Thoracic aorta (tissue), 2 donors: ENCODE measurements around the gene GNGT1. TPM values are rescaled to one million over a fixed set of nuclear protein-coding genes. Genes with fewer than 3 reads are reported as not detected.

Source experiments
- ATAC-seq: fragments of 150-250 bp; one replicate; pipeline ENCODE4 v1.8.0; 2017; ENCODE audit warnings: low read depth; ENCODE audit not compliant: insufficient number of reproducible peaks, low FRiP score
- DNase-seq: peaks from one replicate; pipeline ENCODE4 v3.0.0-alpha.2; 2020; ENCODE audit warnings: low spot score
- H3K27ac ChIP-seq, 2 donors: fragments of 200-600 bp; sonication (generic); 1 replicate in 1 of 2; 2 replicates in 1 of 2; pipeline ENCODE4 v1.5.1; 2016; ENCODE audit warnings: mild to moderate bottlenecking in 2 of 2, moderate library complexity in 2 of 2
- H3K27me3 ChIP-seq: fragments of 200-600 bp; sonication (generic); replicated peaks from 2 replicates; pipeline ENCODE4 v1.6.0; 2016; ENCODE audit warnings: mild to moderate bottlenecking; ENCODE audit not compliant: insufficient read depth
- H3K36me3 ChIP-seq: fragments of 200-600 bp; sonication (generic); one replicate; pipeline ENCODE4 v1.5.1; 2016
- H3K4me1 ChIP-seq, 2 donors: fragments of 200-600 bp; sonication (generic); 1 replicate in 1 of 2; 2 replicates in 1 of 2; pipeline versions ENCODE4 v1.5.1 to v1.6.0; 2016; ENCODE audit warnings: low read depth in 2 of 2, mild to moderate bottlenecking in 1 of 2; ENCODE audit not compliant: control insufficient read depth in 1 of 2
- H3K4me3 ChIP-seq: fragments of 200-600 bp; sonication (generic); 2 replicates; pipeline ENCODE4 v1.5.1; 2016; ENCODE audit warnings: mild to moderate bottlenecking
- H3K9me3 ChIP-seq: fragments of 200-600 bp; sonication (generic); 2 replicates; pipeline ENCODE4 v1.5.1; 2016
- total RNA-seq, 2 donors: library from RNA; depleted of rRNA; stranded (reverse); fragments of >200 nt; gene quantifications; one replicate each; pipeline versions ENCODE4 v1.1.0 to v1.2.3, GENCODE V29; 2016
- TF ChIP-seq, protein P1 (sequence below): fragments of 200-600 bp; sonication (generic); IDR thresholded peaks from one replicate; pipeline ENCODE4 v1.5.1; 2019; ENCODE audit warnings: antibody characterized with exemption

Gene GNGT1
- total RNA-seq, 2 donors from 2014 or later, result not detected

DNA sequence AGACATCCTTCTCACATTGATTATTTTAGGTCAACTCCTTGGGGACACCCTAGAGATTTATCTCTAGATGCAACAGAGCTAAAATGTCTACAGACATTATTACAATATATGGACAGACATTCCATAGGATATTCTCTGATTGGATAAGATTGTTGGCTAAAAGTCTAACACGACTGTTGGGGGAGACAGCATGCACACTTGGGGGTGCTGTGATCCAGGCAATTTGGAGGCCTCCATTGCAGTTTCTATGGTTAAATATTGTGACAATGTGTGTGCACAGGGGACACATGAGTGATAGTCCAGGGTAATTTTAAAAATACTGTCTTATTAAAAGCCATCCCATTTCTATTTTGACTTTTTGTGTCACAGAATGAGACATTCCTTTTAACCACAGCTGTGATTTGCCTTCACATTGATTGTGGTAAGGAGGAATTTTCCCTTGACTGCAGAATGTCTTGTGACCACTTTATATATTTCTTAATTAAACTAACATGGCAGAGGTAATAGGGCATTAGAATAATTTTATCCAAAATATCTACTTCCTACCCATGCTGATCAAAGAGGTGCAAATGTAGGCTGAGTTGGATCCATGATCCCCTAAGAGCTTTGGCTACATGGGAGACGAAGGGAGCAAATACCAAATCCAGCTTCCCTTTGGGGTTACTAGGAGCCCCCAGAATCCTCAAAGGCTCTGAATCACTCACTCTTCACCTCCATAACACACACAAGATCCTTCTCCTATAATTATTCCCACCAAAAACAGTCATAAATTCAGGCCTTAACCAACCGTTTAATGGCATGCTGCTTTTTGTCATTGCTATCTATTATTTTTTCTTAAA lies 23.1 kb upstream of the GNGT1 start:
- H3K36me3 ChIP-seq, result no peaks in the 10 kb centered on the region
- no peaks in the 10 kb centered on the region for H3K4me1 ChIP-seq
- H3K4me3 ChIP-seq, result no peak overlapping the region
- peaks cover 3% of the 10 kb centered on the region for H3K9me3 ChIP-seq
- TF ChIP-seq, protein P1, sequence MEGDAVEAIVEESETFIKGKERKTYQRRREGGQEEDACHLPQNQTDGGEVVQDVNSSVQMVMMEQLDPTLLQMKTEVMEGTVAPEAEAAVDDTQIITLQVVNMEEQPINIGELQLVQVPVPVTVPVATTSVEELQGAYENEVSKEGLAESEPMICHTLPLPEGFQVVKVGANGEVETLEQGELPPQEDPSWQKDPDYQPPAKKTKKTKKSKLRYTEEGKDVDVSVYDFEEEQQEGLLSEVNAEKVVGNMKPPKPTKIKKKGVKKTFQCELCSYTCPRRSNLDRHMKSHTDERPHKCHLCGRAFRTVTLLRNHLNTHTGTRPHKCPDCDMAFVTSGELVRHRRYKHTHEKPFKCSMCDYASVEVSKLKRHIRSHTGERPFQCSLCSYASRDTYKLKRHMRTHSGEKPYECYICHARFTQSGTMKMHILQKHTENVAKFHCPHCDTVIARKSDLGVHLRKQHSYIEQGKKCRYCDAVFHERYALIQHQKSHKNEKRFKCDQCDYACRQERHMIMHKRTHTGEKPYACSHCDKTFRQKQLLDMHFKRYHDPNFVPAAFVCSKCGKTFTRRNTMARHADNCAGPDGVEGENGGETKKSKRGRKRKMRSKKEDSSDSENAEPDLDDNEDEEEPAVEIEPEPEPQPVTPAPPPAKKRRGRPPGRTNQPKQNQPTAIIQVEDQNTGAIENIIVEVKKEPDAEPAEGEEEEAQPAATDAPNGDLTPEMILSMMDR, result no peak
- no peaks in the 10 kb centered on the region for H3K27me3 ChIP-seq
- ATAC-seq, result no peak
- no peak overlapping the region for H3K27ac ChIP-seq
- DNase-seq, result no peak

DNA sequence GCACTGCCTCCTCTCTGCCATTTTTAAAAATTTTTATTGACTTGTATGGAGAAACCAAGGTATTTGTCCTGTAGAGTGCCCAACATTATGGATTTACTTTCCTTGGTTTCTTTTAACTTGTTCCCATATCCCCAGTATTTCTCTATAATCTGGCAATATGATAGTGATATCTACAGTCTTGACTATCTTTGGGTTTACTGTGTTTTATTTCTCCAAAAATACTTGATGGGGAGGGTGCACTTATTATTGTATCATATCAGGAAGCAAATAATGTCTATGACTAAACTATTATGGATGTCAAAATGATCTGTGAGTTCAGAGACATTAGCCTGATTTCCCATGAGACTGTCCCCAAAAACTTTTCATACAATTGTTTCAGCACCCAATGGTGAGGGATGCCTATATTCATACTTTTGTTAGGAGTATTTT lies 22.4 kb upstream of the GNGT1 start:
- Histone ChIP-seq H3K27ac (no peak overlapping the region), H3K27me3 (no peaks in the 10 kb centered on the region), H3K9me3 (peaks cover 3% of the 10 kb centered on the region), H3K36me3 (no peaks in the 10 kb centered on the region), H3K4me3 (no peak overlapping the region), H3K4me1 (no peaks in the 10 kb centered on the region)
- ATAC-seq (no peak), DNase-seq (no peak)
- TF ChIP-seq, protein P1, result no peak

DNA sequence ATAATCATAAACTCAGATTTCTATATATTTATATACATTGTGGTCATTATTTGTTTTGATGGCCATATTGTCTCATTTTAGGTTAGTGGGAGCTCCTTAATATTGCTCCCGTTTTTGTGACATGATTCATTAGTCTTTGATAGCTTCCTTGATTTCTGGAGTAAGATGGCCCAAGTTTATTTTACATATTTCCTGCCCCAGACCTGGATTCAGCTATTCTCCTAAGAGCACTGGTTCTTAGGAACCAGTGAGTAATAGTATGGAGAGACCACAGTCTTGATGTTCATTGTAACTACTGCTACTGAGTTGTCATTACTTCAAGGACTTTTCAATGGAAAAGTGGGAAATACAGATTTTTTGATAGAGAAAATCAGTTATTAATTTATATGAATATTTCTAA lies 21.8 kb upstream of the GNGT1 start:
- DNase-seq (no peak), ATAC-seq (no peak)
- H3K27me3 ChIP-seq, result no peaks in the 10 kb centered on the region
- H3K27ac ChIP-seq, result no peak overlapping the region
- H3K4me3 ChIP-seq, result no peak overlapping the region
- H3K36me3 ChIP-seq, result no peaks in the 10 kb centered on the region
- no peaks in the 10 kb centered on the region for H3K4me1 ChIP-seq
- TF ChIP-seq, protein P1, result no peak
- no peaks in the 10 kb centered on the region for H3K9me3 ChIP-seq

DNA sequence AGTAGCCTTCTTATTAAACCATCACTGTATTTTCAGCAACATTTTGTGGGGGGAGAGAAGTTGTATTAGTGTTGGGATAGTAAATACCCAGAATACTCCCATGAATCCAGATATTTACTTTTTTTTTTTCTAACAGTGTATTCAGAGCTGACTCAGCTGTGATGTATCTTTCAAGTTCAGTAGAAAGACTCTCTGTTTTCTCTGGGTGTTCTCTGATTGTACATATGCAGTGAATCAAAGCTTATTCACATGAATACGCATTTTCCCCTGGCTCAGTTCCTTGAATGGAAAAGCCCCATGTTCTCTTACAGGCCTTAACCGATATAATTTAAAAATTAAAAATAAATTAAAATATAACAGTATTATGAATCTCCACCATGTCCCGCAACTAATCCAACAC lies 17.1 kb upstream of the GNGT1 start:
- Histone ChIP-seq H3K4me3 (no peak overlapping the region), H3K9me3 (no peaks in the 10 kb centered on the region), H3K27ac (no peak overlapping the region), H3K36me3 (no peaks in the 10 kb centered on the region), H3K4me1 (no peaks in the 10 kb centered on the region), H3K27me3 (no peaks in the 10 kb centered on the region)
- DNase-seq (no peak), ATAC-seq (no peak)
- TF ChIP-seq, protein P1, result no peak

DNA sequence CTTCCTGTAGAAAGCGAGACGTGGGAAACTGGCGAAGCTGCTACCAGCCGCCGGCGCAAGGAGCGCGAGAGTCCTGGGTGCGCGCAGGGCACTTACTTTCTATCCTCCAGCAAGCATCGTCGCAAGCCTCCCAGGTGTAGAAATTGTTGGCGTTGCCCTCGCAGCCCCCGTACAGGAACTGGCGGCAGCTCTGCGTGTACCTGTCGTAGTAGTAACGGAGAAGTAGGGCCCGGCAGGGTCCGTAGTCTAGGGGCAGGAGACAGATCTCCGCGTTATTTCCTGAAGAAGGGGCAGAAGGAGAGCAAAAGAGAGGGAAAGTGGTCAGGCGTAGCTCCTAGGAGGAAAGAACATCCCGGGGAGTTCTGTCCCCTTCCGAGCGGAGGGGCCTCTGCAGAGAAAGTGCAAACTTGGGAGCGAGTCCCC lies 16.3 kb upstream of the GNGT1 start:
- H3K27ac ChIP-seq, result no peak overlapping the region
- no peaks in the 10 kb centered on the region for H3K4me1 ChIP-seq
- TF ChIP-seq, protein P1, result no peak
- no peaks in the 10 kb centered on the region for H3K27me3 ChIP-seq
- ATAC-seq, result no peak
- no peak for DNase-seq
- no peaks in the 10 kb centered on the region for H3K36me3 ChIP-seq
- H3K4me3 ChIP-seq, result peak overlapping the region; percentile 85
- no peaks in the 10 kb centered on the region for H3K9me3 ChIP-seq
